Endodermal cell (in vitro differentiated cells): ENCODE measurements around the gene MCTP1. TPM values are rescaled to one million over a fixed set of nuclear protein-coding genes. Genes with fewer than 3 reads are reported as not detected.

ENCODE experiments used
- DNase-seq: peaks from one replicate; pipeline ENCODE4 v3.0.0-alpha.2; 2017
- H3K27ac ChIP-seq: 2 replicates; pipeline ENCODE4 v1.5.1; 2013; ENCODE audit warnings: mild to moderate bottlenecking, low read depth, low read length, moderate library complexity
- H3K27me3 ChIP-seq: 2 replicates; pipeline ENCODE4 v1.6.1; 2013; ENCODE audit warnings: mild to moderate bottlenecking, low read length, moderate library complexity; ENCODE audit not compliant: insufficient read depth, control insufficient read depth, poor library complexity, severe bottlenecking
- H3K36me3 ChIP-seq: 2 replicates; pipeline ENCODE4 v1.7.0; 2013; ENCODE audit warnings: mild to moderate bottlenecking, low read length, moderate library complexity; ENCODE audit not compliant: control insufficient read depth, insufficient read depth
- H3K4me1 ChIP-seq: one replicate; pipeline ENCODE4 v1.7.0; 2013; ENCODE audit warnings: low read length; ENCODE audit not compliant: control insufficient read depth, insufficient read depth
- H3K4me3 ChIP-seq: 2 replicates; pipeline ENCODE4 v1.5.1; 2013; ENCODE audit warnings: mild to moderate bottlenecking, low read length, moderate library complexity
- H3K9ac ChIP-seq: 2 replicates; pipeline ENCODE4 v1.6.1; 2013; ENCODE audit warnings: mild to moderate bottlenecking, low read length, moderate library complexity; ENCODE audit not compliant: poor library complexity, severe bottlenecking; ENCODE audit errors: extremely low read depth
- H3K9me3 ChIP-seq: 2 replicates; pipeline ENCODE4 v1.6.1; 2013; ENCODE audit warnings: mild to moderate bottlenecking, low read length, moderate library complexity; ENCODE audit not compliant: control insufficient read depth
- H3K27ac Mint-ChIP-seq: 2 replicates; pipeline ENCODE4 v1.8.0; 2020; ENCODE audit warnings: mixed read lengths
- H3K27me3 Mint-ChIP-seq: 2 replicates; pipeline ENCODE4 v1.8.0; 2021; ENCODE audit warnings: mild to moderate bottlenecking, mixed read lengths; ENCODE audit not compliant: insufficient read depth
- H3K36me3 Mint-ChIP-seq: 2 replicates; pipeline ENCODE4 v1.8.0; 2020; ENCODE audit warnings: low read depth, mixed read lengths
- H3K4me1 Mint-ChIP-seq: 2 replicates; pipeline ENCODE4 v1.8.0; 2020; ENCODE audit warnings: mixed read lengths
- H3K4me3 Mint-ChIP-seq: 2 replicates; pipeline ENCODE4 v1.8.0; 2020; ENCODE audit warnings: mild to moderate bottlenecking, moderate library complexity, mixed read lengths
- H3K9me3 Mint-ChIP-seq: 2 replicates; pipeline ENCODE4 v1.8.0; 2020; ENCODE audit warnings: mild to moderate bottlenecking, mixed read lengths
- WGBS, 2 experiments: methylation state at CpG; one replicate each; pipeline versions ENCODE4 v1.1.5 to v1.1.7; 2013; ENCODE audit warnings: missing lambda C conversion rate in 2 of 2, mixed read lengths in 1 of 2; ENCODE audit not compliant: insufficient coverage in 1 of 2, insufficient read length in 1 of 2; 5-methylcytosine and 5-hydroxymethylcytosine counted together
- total RNA-seq, 2 donors: library from RNA; stranded (reverse); fragmentation: NEBNext Ultra II Directional in 1 of 2; extraction: Animal tissue kit (Norgen Biotek cat#: 25700) in 1 of 2; gene quantifications; 2 replicates in 1 of 2; 3 replicates in 1 of 2; pipeline ENCODE4 v1.2.1, GENCODE V29; 2021
- TF ChIP-seq, protein P1 (sequence below): fragments of 200-600 bp; sonication (generic); conservative IDR thresholded peaks from 2 replicates; pipeline ENCODE4 v1.5.0; 2021; ENCODE audit warnings: antibody characterized with exemption, mild to moderate bottlenecking

Gene MCTP1
- total RNA-seq, 2 donors from 2014 or later = 0.71 to 3.7 TPM

DNA sequence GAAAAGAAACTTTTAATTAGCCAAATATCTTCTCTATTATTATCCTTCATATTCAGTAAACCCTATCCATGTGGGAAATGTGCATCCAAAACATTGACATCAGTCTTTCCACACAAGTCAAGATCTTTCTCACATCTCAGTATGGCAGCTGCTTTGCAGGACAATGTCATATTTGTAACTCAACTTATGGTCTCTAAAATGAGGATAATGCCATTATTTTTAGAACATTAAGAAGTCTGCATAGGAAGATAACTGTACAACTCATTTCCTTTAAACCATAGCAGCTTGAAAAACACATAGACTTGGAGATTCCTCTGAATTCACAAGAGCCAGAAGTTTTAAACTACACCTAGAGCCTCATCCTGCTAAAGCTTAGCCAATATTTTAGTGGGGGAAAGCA lies 43.7 kb downstream of the MCTP1 start:
- Histone ChIP-seq H3K4me3 (no peak overlapping the region), H3K27me3 (no peaks in the 10 kb centered on the region), H3K36me3 (no peaks in the 10 kb centered on the region), H3K27ac (no peak overlapping the region), H3K9ac (no peak overlapping the region), H3K4me1 (no peaks in the 10 kb centered on the region), H3K9me3 (no peaks in the 10 kb centered on the region)
- no peak overlapping the region for H3K4me3 Mint-ChIP-seq
- no peak for DNase-seq
- H3K4me1 Mint-ChIP-seq = no peaks in the 10 kb centered on the region
- H3K9me3 Mint-ChIP-seq = no peaks in the 10 kb centered on the region
- TF ChIP-seq, protein P1, sequence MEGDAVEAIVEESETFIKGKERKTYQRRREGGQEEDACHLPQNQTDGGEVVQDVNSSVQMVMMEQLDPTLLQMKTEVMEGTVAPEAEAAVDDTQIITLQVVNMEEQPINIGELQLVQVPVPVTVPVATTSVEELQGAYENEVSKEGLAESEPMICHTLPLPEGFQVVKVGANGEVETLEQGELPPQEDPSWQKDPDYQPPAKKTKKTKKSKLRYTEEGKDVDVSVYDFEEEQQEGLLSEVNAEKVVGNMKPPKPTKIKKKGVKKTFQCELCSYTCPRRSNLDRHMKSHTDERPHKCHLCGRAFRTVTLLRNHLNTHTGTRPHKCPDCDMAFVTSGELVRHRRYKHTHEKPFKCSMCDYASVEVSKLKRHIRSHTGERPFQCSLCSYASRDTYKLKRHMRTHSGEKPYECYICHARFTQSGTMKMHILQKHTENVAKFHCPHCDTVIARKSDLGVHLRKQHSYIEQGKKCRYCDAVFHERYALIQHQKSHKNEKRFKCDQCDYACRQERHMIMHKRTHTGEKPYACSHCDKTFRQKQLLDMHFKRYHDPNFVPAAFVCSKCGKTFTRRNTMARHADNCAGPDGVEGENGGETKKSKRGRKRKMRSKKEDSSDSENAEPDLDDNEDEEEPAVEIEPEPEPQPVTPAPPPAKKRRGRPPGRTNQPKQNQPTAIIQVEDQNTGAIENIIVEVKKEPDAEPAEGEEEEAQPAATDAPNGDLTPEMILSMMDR = no peak
- H3K36me3 Mint-ChIP-seq = no peaks in the 10 kb centered on the region
- no peaks in the 10 kb centered on the region for H3K27me3 Mint-ChIP-seq
- H3K27ac Mint-ChIP-seq = no peak overlapping the region

DNA sequence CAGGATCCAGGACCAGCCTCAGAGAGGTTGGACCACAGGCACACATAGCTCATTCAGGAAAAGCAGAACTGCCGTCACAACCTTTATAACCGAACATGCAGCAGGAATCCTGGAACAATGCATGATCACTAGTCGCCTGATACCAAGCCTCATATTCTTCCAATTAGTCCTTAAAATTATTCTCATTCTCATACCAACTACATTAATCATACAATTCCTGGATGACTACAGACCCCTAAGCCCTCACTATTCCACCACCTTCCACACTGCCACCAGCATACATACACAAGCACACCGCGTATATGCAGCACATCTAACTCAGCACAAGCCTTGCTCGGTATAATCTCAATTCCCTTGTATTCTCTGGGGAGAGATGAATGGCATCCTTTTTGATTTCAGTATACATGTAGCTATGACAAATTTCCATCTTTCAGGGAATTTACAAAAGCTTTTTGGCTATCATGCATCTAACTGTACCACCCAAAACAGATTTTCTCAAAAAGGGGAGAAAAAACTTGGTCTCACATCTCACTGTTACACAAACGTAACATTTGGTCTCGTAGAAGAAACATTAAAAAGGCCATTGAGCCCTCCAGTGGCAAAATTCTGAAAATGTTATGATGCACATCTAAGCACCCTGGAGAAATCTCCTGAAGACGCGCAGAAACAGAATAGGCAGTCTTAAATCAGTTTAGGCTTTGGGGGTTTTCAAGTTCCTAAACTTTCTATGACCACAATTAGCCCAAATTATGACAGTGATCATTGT lies 46.2 kb downstream of the MCTP1 start:
- WGBS, 2 experiments = 92 to 93% methylated on average over 4 to 10 of the region's 10 CpGs
- Mint-ChIP-seq H3K4me1 (no peaks in the 10 kb centered on the region), H3K27ac (no peak overlapping the region), H3K36me3 (no peaks in the 10 kb centered on the region), H3K9me3 (no peaks in the 10 kb centered on the region), H3K27me3 (no peaks in the 10 kb centered on the region), H3K4me3 (no peak overlapping the region)
- no peaks in the 10 kb centered on the region for H3K27me3 ChIP-seq
- H3K4me3 ChIP-seq = no peak overlapping the region
- no peak overlapping the region for H3K9ac ChIP-seq
- H3K4me1 ChIP-seq = no peaks in the 10 kb centered on the region
- no peaks in the 10 kb centered on the region for H3K36me3 ChIP-seq
- no peak overlapping the region for H3K27ac ChIP-seq
- DNase-seq = no peak
- H3K9me3 ChIP-seq = no peaks in the 10 kb centered on the region
- TF ChIP-seq, protein P1 = peak; percentile 15

DNA sequence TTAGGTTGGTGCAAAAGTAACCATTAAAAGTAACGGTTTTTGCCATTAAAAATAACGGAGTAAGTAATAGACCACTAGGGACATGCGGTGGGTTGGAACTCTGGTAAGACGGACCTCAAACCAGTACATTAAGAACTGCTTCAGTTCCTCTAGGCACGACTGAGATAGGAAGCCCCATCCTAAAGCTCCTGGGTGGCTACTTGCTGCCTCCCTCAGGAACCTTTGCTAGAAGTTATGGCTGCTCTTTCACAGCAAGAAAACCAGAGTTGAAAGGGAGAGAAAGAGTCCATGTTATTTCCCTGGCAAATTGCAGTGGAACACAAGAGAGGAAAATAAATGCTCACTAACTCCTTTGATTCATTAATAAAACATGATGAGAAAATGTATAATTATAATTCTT lies 47.6 kb downstream of the MCTP1 start:
- Mint-ChIP-seq H3K27me3 (no peaks in the 10 kb centered on the region), H3K36me3 (peaks cover 2% of the 10 kb centered on the region), H3K4me3 (no peak overlapping the region), H3K4me1 (no peaks in the 10 kb centered on the region), H3K27ac (no peak overlapping the region), H3K9me3 (peaks cover 4% of the 10 kb centered on the region)
- Histone ChIP-seq H3K4me3 (no peak overlapping the region), H3K9me3 (no peaks in the 10 kb centered on the region), H3K27me3 (no peaks in the 10 kb centered on the region), H3K27ac (no peak overlapping the region), H3K36me3 (no peaks in the 10 kb centered on the region), H3K9ac (no peak overlapping the region), H3K4me1 (no peaks in the 10 kb centered on the region)
- TF ChIP-seq, protein P1 = peak; percentile 31
- DNase-seq = no peak
- WGBS, 2 experiments = 82 to 100% methylated on average over 3 to 5 of the region's 5 CpGs
